Measurements from ENCODE around the gene HSPA2.

GRCh38 chr14:64541972-64542835 lies 1.7 kb downstream of the HSPA2 start:
- TF ChIP-seq MAX (IDR thresholded peaks at IDR 0.05; ENCODE audit: low read depth) (no peak), EP300 (IDR thresholded peaks at IDR 0.05; ENCODE audit: borderline replicate concordance in 1 of 2, low read depth in 1 of 2, low read length in 1 of 2) (no peak), CTCF (IDR thresholded peaks at IDR 0.05) (no peak), RFX5 (IDR thresholded peaks at IDR 0.05; ENCODE audit: low read length) (no peak), POLR2AphosphoS5 (IDR thresholded peaks at IDR 0.05; ENCODE audit: low read depth, low read length) (no peak), TAF1 (IDR thresholded peaks at IDR 0.05; ENCODE audit: borderline replicate concordance, low read depth, low read length) (no peak), CHD2 (IDR thresholded peaks at IDR 0.05; ENCODE audit: low read length, partially characterized antibody) (no peak), ZBTB33 (IDR thresholded peaks at IDR 0.05; ENCODE audit: borderline replicate concordance, low read depth) (no peak), USF2 (IDR thresholded peaks at IDR 0.05; ENCODE audit: borderline replicate concordance, low read depth, low read length) (no peak)
